KOPT-K1 (cell line): ENCODE results near the gene CABLES2.

Source experiments
- H3K27ac ChIP-seq: fragments of 200-600 bp; sonication (generic); 2 replicates; pipeline ENCODE4 v1.5.1; 2016; ENCODE audit warnings: antibody characterized with exemption, mild to moderate bottlenecking, low read depth, low read length; ENCODE audit not compliant: poor library complexity, severe bottlenecking
- H3K36me3 ChIP-seq: fragments of 200-600 bp; sonication (generic); 2 replicates; pipeline ENCODE4 v1.5.1; 2017; ENCODE audit warnings: antibody characterized with exemption, mild to moderate bottlenecking, low read length, moderate library complexity; ENCODE audit not compliant: insufficient read depth
- H3K9me3 ChIP-seq: fragments of 200-600 bp; sonication (generic); 2 replicates; pipeline ENCODE4 v1.5.1; 2017; ENCODE audit warnings: antibody characterized with exemption, low read length, mild to moderate bottlenecking; ENCODE audit not compliant: insufficient read depth, poor library complexity, severe bottlenecking

The CABLES2 gene

DNA sequence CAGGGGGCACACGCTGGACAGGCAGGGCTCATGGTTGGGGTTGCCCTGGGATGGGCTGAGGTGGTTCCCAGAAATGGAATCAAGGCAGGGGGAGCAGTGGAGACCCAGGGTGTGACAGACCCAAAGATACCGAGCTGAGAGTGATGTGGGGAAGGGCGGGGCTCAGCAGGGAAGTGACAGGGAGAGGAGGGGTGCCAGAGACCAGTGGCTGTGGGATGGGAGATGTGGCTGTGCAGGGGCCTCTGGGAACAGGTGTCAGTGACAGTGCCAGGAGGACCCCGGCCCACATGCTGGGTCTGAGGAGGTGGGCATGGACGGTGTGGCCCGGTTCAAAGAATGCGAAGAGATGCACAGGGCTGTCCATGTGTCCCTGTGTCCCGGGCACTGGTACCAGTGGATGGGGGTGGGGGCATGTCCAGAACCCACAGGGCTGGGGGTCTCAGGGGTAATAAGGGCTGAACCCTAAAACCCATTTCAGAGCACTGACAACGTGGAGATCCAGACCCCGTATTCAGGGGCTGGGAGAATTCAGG is 1.0 kb downstream of the CABLES2 start:
- Histone ChIP-seq H3K36me3 (no peaks in the 10 kb centered on the region; the same call in 1 of the 2 replicates), H3K27ac (peak overlapping the region; percentile 60), H3K9me3 (no peaks in the 10 kb centered on the region)

DNA sequence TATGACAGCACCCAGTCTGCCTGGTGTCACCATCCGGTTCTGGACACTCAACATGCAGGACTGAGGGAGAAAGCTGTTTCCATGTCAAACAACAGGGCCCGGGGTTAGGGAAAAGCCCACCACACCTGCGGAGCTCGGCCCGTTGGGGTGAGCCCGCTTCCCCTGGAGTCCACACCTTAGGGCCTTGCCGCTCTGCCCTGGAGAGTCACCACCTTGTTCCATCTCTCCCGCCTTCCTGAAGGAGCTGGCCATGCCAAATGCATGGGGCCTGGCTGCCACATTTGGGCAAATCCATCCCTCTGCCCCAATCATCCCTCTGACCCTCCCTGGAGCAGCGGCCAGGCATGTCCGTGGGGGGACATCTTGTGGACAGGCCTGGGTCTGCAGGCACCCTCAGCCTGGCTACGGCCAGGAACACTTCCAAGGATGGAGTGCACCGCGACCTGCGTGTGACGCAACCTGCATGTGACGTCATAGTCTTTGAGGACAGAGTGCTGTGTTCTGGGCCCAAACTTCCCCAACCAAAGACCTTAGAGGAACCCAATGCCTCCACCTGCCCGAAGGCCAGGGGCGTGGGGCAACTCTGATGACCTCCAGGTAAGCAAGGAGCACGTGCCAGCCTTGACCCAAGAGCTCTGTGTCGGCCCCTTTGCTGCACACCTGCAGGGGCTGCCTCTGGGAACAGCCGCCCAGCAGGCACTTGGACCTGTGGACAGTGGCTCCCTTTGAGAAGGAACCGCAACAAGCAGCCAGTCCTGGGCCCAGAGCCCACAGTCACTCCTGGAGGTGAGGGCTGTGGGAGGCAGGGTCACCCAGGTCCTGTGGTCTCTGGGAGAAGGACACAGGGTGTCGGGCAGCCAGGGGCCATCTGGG is 1.7 kb downstream of the CABLES2 start:
- H3K27ac ChIP-seq: no peak overlapping the region
- no peaks in the 10 kb centered on the region for H3K9me3 ChIP-seq
- no peaks in the 10 kb centered on the region; the same call in 1 of the 2 replicates for H3K36me3 ChIP-seq

DNA sequence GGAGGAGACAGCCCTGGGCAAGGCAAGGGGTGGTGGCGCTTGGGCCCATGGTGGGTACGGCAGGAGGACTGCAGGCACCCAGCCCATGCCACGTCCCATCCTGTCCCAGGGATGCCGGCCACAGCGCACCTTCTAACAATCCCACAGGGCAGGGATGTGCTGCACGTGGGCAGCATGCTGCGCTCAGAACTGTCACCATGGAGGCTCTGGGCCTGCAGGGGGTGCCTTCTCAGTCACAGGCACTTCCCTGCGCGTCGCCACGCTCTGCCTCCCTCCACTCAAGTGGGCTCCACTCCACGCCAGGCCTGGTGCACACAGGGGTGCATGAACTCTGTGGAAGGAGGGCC is 2.4 kb downstream of the CABLES2 start:
- Histone ChIP-seq H3K27ac (no peak overlapping the region), H3K36me3 (no peaks in the 10 kb centered on the region; the same call in 1 of the 2 replicates), H3K9me3 (no peaks in the 10 kb centered on the region)

GRCh38 chr20:62404112-62404665 is 2.9 kb downstream of the CABLES2 start:
- Histone ChIP-seq H3K36me3 (no peaks in the 10 kb centered on the region; the same call in 1 of the 2 replicates), H3K9me3 (no peaks in the 10 kb centered on the region), H3K27ac (no peak overlapping the region)

- Histone ChIP-seq H3K9me3 (no peaks in the 10 kb centered on the region), H3K27ac (no peak overlapping the region), H3K36me3 (no peaks in the 10 kb centered on the region; the same call in 1 of the 2 replicates)
Observed at GRCh38 chr20:62403331-62403730, 3.8 kb downstream of the CABLES2 start.

- H3K27ac ChIP-seq: no peak overlapping the region
Observed at GRCh38 chr20:62402456-62403150, 4.5 kb downstream of the CABLES2 start.

GRCh38 chr20:62401331-62401779 is 5.7 kb downstream of the CABLES2 start:
- H3K36me3 ChIP-seq: peaks cover 5% of the 10 kb centered on the region; the same call in 1 of the 2 replicates
- H3K9me3 ChIP-seq: no peaks in the 10 kb centered on the region
- H3K27ac ChIP-seq: no peak overlapping the region

More at GRCh38 chr20:62402456-62403150, 4.5 kb downstream of the CABLES2 start:
- Histone ChIP-seq H3K9me3 (no peaks in the 10 kb centered on the region), H3K36me3 (peaks cover 5% of the 10 kb centered on the region; the same call in 1 of the 2 replicates)

DNA sequence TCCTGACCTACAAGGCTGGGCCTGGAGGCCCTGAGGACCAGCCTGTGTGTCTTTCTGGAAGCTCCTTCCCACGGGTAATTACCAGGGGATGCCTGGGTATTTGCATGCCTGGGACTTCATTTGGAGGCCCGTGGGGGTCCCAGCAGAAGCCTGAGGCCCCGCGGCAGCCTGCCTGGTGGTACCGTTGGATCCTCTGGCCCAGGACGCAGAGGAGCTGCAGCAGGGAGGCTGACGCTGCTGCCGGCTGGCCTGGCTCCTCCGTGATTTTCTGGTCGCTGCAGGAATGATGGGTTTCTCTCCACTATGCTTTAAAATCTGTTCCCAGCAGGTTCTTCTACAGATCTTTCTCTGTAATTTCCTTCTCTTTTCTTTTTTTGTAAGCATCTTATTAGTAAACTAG is 6.5 kb downstream of the CABLES2 start:
- Histone ChIP-seq H3K27ac (no peak overlapping the region), H3K9me3 (no peaks in the 10 kb centered on the region), H3K36me3 (peaks cover 5% of the 10 kb centered on the region; the same call in 1 of the 2 replicates)

GRCh38 chr20:62400021-62400420 is 7.1 kb downstream of the CABLES2 start:
- Histone ChIP-seq H3K9me3 (no peaks in the 10 kb centered on the region), H3K27ac (no peak overlapping the region), H3K36me3 (peaks cover 5% of the 10 kb centered on the region; the same call in 1 of the 2 replicates)

DNA sequence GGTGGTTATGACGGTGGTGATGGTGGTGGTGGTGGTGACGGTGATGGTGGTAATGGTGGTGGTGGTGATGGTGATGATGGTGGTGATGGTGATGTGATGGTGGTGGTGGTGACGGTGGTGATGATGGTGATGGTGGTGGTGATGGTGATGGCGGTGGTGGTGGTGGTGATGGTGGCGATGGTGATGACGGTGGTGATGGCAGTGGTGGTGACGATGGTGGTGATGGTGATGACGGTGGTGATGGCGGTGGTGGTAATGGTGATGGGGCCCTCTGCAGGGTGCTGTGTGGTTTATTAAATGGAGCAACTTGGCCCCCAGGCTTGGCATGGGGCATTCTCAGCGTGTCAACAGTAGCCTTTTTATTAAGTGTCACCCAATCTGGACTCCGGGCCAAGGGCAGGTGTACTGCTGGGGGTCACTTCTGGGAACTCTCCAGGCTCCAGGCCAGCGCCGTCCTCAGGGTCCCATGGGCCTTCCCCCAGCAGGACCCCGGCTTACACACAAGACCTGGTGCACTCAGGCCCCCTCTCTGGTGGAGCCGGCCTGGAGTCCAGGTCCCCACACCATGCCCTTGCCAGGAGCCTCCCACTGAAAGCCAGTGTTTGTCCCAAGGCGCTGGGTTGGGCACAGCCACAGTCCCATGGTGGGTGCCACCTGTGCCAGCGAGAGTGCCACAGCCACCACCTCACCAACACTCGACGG is 8.8 kb downstream of the CABLES2 start:
- no peaks in the 10 kb centered on the region for H3K9me3 ChIP-seq
- no peak overlapping the region for H3K27ac ChIP-seq
- peaks cover 11% of the 10 kb centered on the region; the same call in 1 of the 2 replicates for H3K36me3 ChIP-seq

GRCh38 chr20:62396367-62397239 is 10.5 kb downstream of the CABLES2 start:
- Histone ChIP-seq H3K36me3 (peaks cover 17% of the 10 kb centered on the region; the same call in 1 of the 2 replicates), H3K9me3 (no peaks in the 10 kb centered on the region), H3K27ac (no peak overlapping the region)

DNA sequence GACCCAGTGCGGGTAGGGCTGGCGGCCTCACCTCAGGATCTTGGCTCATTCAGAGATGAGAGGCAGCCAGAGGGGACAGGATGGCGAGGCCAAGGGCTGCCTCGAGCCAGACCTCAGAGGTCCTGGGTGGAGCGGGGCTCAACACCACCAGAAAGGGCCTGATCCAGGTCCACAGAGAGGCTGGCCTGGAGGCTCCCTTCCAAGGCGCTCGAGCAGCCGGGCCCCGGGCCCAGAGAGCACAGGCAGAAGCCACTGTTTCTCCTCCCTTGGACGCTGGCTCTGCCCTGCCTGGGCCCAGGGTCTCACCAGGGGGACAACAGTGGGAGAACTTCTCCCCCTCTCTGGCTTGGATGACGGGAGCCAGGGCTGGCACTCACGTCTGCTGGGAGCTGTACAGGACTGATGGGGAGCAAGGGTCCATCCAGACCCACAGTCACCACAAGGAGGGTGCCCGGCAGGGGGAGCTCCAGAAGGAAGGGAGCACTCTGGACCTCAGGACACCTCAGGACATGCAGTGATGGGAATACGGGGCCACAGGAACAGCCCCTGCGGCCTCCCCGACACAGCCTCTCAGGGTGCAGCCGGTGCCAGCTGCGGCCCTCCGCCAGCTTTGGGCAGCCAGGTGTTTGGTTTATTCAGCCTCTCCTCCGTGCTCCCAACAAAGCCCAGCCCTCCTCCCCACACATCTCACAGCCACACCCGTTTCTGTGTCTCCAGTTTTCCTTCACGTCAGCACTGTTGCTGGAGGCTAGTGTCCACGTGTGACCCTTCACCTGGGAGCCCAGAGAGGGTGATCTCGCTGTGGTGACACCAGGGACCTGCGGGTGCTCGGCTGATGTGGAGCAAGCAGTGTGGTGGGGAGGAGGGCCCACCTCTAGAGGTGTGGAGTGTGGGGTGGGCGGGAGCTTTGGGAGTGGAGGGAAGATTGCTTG is 11.5 kb downstream of the CABLES2 start:
- no peak overlapping the region for H3K27ac ChIP-seq
- peaks cover 26% of the 10 kb centered on the region for H3K36me3 ChIP-seq
- H3K9me3 ChIP-seq: no peaks in the 10 kb centered on the region
